HepG2 (cell line): ENCODE results near the gene MRPL50. TPM values are rescaled to one million over a fixed set of nuclear protein-coding genes. Genes with fewer than 3 reads are reported as not detected.
A peak's percentile ranks its signal among the peaks of the same experiment; 100 is the strongest.

ENCODE experiments used
- FOXM1 ChIP-seq: sonication (generic); formaldehyde crosslinking; IDR thresholded peaks from 2 replicates; pipeline ENCODE4 v1.5.0; 2020; ENCODE audit warnings: missing genetic modification reagents
- HDAC6 ChIP-seq: fragments of 200-600 bp; sonication (generic); IDR thresholded peaks from 2 replicates; pipeline ENCODE4 v1.7.0; 2017; ENCODE audit warnings: mild to moderate bottlenecking, antibody characterized with exemption, low read length, low read depth
- IKZF4 ChIP-seq: sonication (generic); formaldehyde crosslinking; IDR thresholded peaks from 2 replicates; pipeline ENCODE4 v1.5.1; 2020; ENCODE audit warnings: borderline replicate concordance, mild to moderate bottlenecking, low read depth, missing genetic modification reagents; ENCODE audit errors: not compliant biosample characterization
- KIAA2018 ChIP-seq: sonication (generic); formaldehyde crosslinking; IDR thresholded peaks from 2 replicates; pipeline ENCODE4 v1.5.0; 2020; ENCODE audit warnings: mild to moderate bottlenecking, missing genetic modification reagents, borderline replicate concordance
- MTERF4 ChIP-seq: sonication (generic); formaldehyde crosslinking; IDR thresholded peaks from 2 replicates; pipeline ENCODE4 v1.8.0; 2023; ENCODE audit warnings: mild to moderate bottlenecking, missing genetic modification reagents
- PAXIP1 ChIP-seq: sonication (generic); formaldehyde crosslinking; conservative IDR thresholded peaks from 2 replicates; pipeline ENCODE4 v1.4.0; 2020; ENCODE audit warnings: mild to moderate bottlenecking, missing genetic modification reagents, moderate library complexity
- PHF21A ChIP-seq: sonication (generic); formaldehyde crosslinking; IDR thresholded peaks from 2 replicates; pipeline ENCODE4 v1.5.0; 2020; ENCODE audit warnings: mild to moderate bottlenecking, missing genetic modification reagents
- SNAPC2 ChIP-seq: sonication (generic); formaldehyde crosslinking; IDR thresholded peaks from 2 replicates; pipeline ENCODE4 v1.8.1; 2022; ENCODE audit warnings: mild to moderate bottlenecking, missing genetic modification reagents
- TEAD2 ChIP-seq: sonication (generic); formaldehyde crosslinking; IDR thresholded peaks from 2 replicates; pipeline ENCODE4 v1.9.0; 2021; ENCODE audit warnings: missing genetic modification reagents
- YY1 ChIP-seq: IDR thresholded peaks from 2 replicates; pipeline ENCODE4 v1.6.1; 2011; ENCODE audit warnings: low read length, low read depth, moderate library complexity, mild to moderate bottlenecking; ENCODE audit not compliant: insufficient read depth, insufficient replicate concordance
- ZNF280D ChIP-seq: sonication (generic); formaldehyde crosslinking; IDR thresholded peaks from 2 replicates; pipeline ENCODE4 v1.5.1; 2020; ENCODE audit warnings: mild to moderate bottlenecking, missing genetic modification reagents
- ZNF441 ChIP-seq: sonication (generic); formaldehyde crosslinking; IDR thresholded peaks from 2 replicates; pipeline ENCODE4 v1.7.0; 2021; ENCODE audit warnings: missing genetic modification reagents, borderline replicate concordance
- ZNF768 ChIP-seq: sonication (generic); formaldehyde crosslinking; IDR thresholded peaks from 2 replicates; pipeline ENCODE4 v1.4.0; 2020; ENCODE audit warnings: missing genetic modification reagents
- polyA plus RNA-seq, 8 experiments: library from polyadenylated mRNA; depleted of rRNA in 3 of 8; stranded (reverse) in 7 of 8; unstranded in 1 of 8; fragments of >200 nt; fragmentation: Illumina TruSeq in 4 of 8; extraction: Trizol in 4 of 8; gene quantifications; 2 replicates each; pipeline versions ENCODE4 v1.2.1 to v1.2.3, GENCODE V29; 2011 to 2016; ENCODE audit warnings: low read depth in 4 of 8, missing spikeins in 1 of 8, mixed read lengths in 1 of 8; ENCODE audit not compliant: insufficient read depth in 1 of 8
- total RNA-seq, 5 experiments: library from RNA; depleted of rRNA; stranded (reverse); fragments of >200 nt; fragmentation: Illumina TruSeq; extraction: Trizol; gene quantifications; 2 replicates each; pipeline ENCODE4 v1.2.3, GENCODE V29; 2016; ENCODE audit warnings: low read depth in 1 of 5

Gene MRPL50
- total and polyA plus RNA-seq, 2 of the 13 experiments (the other 11 are each of a cell fraction or from before 2014, with no cell fraction given), result 37.1 to 70.0 TPM

- TF ChIP-seq PAXIP1 (CRISPR knock-in tag), result peak; percentile 59
- no peak for TF ChIP-seq HDAC6
- TF ChIP-seq SNAPC2 (CRISPR knock-in tag), result no peak
- 0 out of 2 replicates have a peak, but pooled peaks have one; percentile 28 for TF ChIP-seq KIAA2018 (CRISPR knock-in tag)
- no peak for TF ChIP-seq IKZF4 (CRISPR knock-in tag)
- no peak for TF ChIP-seq ZNF768
- TF ChIP-seq YY1, result no peak
- TF ChIP-seq PHF21A (CRISPR knock-in tag), result no peak
- TF ChIP-seq FOXM1 (CRISPR knock-in tag), result no peak
- TF ChIP-seq MTERF4 (CRISPR knock-in tag), result no peak
- no peak for TF ChIP-seq ZNF280D
- 0 out of 2 replicates have a peak, but pooled peaks have one; percentile 6 for TF ChIP-seq ZNF441 (CRISPR knock-in tag)
- TF ChIP-seq TEAD2 (CRISPR knock-in tag), result no peak
Measured at GRCh38 chr9:101432171-101432570, 33.8 kb upstream of the MRPL50 start (continued).
